ENCODE data around the gene KCNA4.

DNA sequence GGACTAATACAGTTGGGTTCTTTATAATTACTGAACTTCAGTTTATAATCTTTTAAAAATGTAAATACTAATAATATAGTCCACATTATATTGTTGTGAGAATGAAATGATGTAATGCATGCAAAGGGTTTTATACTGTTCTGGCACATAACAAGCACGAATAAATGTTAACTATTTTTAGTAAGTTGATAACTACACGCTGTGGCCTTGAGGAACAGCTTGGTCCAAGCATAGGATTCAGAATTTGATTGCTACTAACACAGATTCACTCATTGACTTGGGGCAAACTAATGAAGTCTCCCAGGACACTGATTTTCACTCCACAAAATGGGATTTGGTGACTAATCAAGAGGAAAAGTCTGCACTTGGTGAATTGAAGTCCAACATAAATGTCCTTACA lies 38.3 kb downstream of the KCNA4 start:
- TF ChIP-seq, protein P1, sequence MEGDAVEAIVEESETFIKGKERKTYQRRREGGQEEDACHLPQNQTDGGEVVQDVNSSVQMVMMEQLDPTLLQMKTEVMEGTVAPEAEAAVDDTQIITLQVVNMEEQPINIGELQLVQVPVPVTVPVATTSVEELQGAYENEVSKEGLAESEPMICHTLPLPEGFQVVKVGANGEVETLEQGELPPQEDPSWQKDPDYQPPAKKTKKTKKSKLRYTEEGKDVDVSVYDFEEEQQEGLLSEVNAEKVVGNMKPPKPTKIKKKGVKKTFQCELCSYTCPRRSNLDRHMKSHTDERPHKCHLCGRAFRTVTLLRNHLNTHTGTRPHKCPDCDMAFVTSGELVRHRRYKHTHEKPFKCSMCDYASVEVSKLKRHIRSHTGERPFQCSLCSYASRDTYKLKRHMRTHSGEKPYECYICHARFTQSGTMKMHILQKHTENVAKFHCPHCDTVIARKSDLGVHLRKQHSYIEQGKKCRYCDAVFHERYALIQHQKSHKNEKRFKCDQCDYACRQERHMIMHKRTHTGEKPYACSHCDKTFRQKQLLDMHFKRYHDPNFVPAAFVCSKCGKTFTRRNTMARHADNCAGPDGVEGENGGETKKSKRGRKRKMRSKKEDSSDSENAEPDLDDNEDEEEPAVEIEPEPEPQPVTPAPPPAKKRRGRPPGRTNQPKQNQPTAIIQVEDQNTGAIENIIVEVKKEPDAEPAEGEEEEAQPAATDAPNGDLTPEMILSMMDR (IDR thresholded peaks at IDR 0.05), result no peak
- TF ChIP-seq POLR2A (IDR thresholded peaks at IDR 0.05), result no peak
